Ishikawa (cell line): ENCODE measurements around the gene ADAMTS13.

Experiments
- CREB1 ChIP-seq: IDR thresholded peaks from 2 replicates; pipeline ENCODE4 v1.6.1; 2012; ENCODE audit warnings: low read depth
- EGR1 ChIP-seq: IDR thresholded peaks from 2 replicates; pipeline ENCODE4 v1.6.1; 2012
- MAX ChIP-seq: IDR thresholded peaks from 2 replicates; pipeline ENCODE4 v1.6.1; 2012
- NFIC ChIP-seq: IDR thresholded peaks from 2 replicates; pipeline ENCODE4 v1.6.1; 2012
- TEAD4 ChIP-seq: IDR thresholded peaks from 2 replicates; pipeline ENCODE4 v1.6.1; 2012
- USF1 ChIP-seq: IDR thresholded peaks from 2 replicates; pipeline ENCODE4 v1.6.1; 2012
- YY1 ChIP-seq: IDR thresholded peaks from 2 replicates; pipeline ENCODE4 v1.6.1; 2012; ENCODE audit warnings: low read depth

GRCh38 chr9:133506653-133507038 is 84.5 kb downstream of the ADAMTS13 start:
- TF ChIP-seq EGR1 (no peak), USF1 (no peak), NFIC (no peak), TEAD4 (no peak), MAX (no peak), CREB1 (no peak), YY1 (no peak)
